Keratinocyte (primary cell): ENCODE measurements around the gene HNRNPH3.

Experiments used
- CTCF ChIP-seq, 3 experiments: IDR thresholded peaks in 1 of 3; conservative IDR thresholded peaks in 1 of 3; optimal IDR thresholded peaks in 1 of 3; 2 replicates in 2 of 3; 3 replicates in 1 of 3; pipeline versions ENCODE3 to v1.5.1; 2011; ENCODE audit warnings: low read length in 3 of 3, mild to moderate bottlenecking in 3 of 3, moderate library complexity in 2 of 3, control low read depth in 1 of 3, inconsistent platforms in 1 of 3; ENCODE audit not compliant: insufficient read depth in 2 of 3; ENCODE audit errors: extremely low read depth in 1 of 3
- EZH2 ChIP-seq: IDR thresholded peaks from one replicate; pipeline ENCODE4 v1.6.1; 2012; ENCODE audit warnings: inconsistent platforms, mild to moderate bottlenecking, low read length, moderate library complexity

GRCh38 chr10:68330852-68331454 is 911 bp upstream of the HNRNPH3 start:
- no peak for TF ChIP-seq CTCF (optimal IDR thresholded peaks at IDR 0.05 in 1 of 3, IDR thresholded peaks at IDR 0.05 in 1 of 3, conservative IDR thresholded peaks at IDR 0.05 in 1 of 3; ENCODE audit: extremely low read depth in 1 of 3, insufficient read depth in 2 of 3, low read length in 3 of 3)
- no peak for TF ChIP-seq EZH2
